Gastroesophageal sphincter (tissue), 4 donors: ENCODE data around the gene AHCTF1. TPM values are rescaled to one million over a fixed set of nuclear protein-coding genes. Genes with fewer than 3 reads are reported as not detected.

Source experiments
- ATAC-seq: fragments of 150-250 bp; one replicate; pipeline ENCODE4 v1.9.1; 2016; ENCODE audit warnings: mild to moderate bottlenecking, moderate library complexity
- H3K27ac ChIP-seq, 4 donors: fragments of 200-600 bp; sonication (generic) in 3 of 4; 1 replicate in 3 of 4; 2 replicates in 1 of 4; pipeline ENCODE4 v1.5.1; 2016 to 2019
- H3K27me3 ChIP-seq: fragments of 200-600 bp; sonication (generic); one replicate; pipeline ENCODE4 v1.5.1; 2019
- H3K36me3 ChIP-seq, 2 donors: fragments of 200-600 bp; sonication (generic); one replicate each; pipeline ENCODE4 v1.5.1; 2019; ENCODE audit warnings: control low read depth in 1 of 2
- H3K4me1 ChIP-seq, 3 donors: fragments of 200-600 bp; sonication (generic); 1 replicate in 2 of 3; 2 replicates in 1 of 3; pipeline ENCODE4 v1.5.1; 2016 to 2019; ENCODE audit warnings: control low read depth in 2 of 3
- H3K4me3 ChIP-seq, 2 donors: fragments of 200-600 bp; sonication (generic); one replicate each; pipeline ENCODE4 v1.5.1; 2019; ENCODE audit warnings: mild to moderate bottlenecking in 1 of 2, moderate library complexity in 1 of 2
- H3K9me3 ChIP-seq, 3 donors: fragments of 200-600 bp; sonication (generic); one replicate each; pipeline ENCODE4 v1.5.1; 2017 to 2019; ENCODE audit warnings: control low read depth in 2 of 3
- CTCF ChIP-seq, 4 experiments: fragments of 200-600 bp in 2 of 4; fragments of 450-650 bp in 2 of 4; sonication (generic) in 1 of 4; IDR thresholded peaks; one replicate each; pipeline ENCODE4 v1.5.1; 2017 to 2019; ENCODE audit warnings: antibody characterized with exemption in 4 of 4, mild to moderate bottlenecking in 2 of 4, moderate library complexity in 2 of 4
- EP300 ChIP-seq: sonication (generic); formaldehyde crosslinking; IDR thresholded peaks from one replicate; pipeline ENCODE4 v1.6.1; 2017; ENCODE audit warnings: antibody characterized with exemption, mild to moderate bottlenecking
- POLR2A ChIP-seq, 2 donors: fragments of 450-650 bp; IDR thresholded peaks; one replicate each; pipeline ENCODE4 v1.6.1; 2017; ENCODE audit warnings: antibody characterized with exemption in 2 of 2, mild to moderate bottlenecking in 2 of 2, moderate library complexity in 1 of 2
- POLR2AphosphoS5 ChIP-seq: sonication (generic); formaldehyde crosslinking; IDR thresholded peaks from one replicate; pipeline ENCODE4 v1.6.1; 2017; ENCODE audit warnings: antibody characterized with exemption
- WGBS, 2 donors: methylation state at CpG; one replicate each; pipeline ENCODE4 v1.1.5; 2018; ENCODE audit warnings: low coverage in 1 of 2; 5-methylcytosine and 5-hydroxymethylcytosine counted together
- total RNA-seq, 4 donors: library from RNA; depleted of rRNA; stranded (reverse); fragments of >200 nt; gene quantifications; one replicate each; pipeline ENCODE4 v1.1.0, GENCODE V29; 2016

Gene AHCTF1
- total RNA-seq, 4 donors from 2014 or later: 37.4 to 69.6 (median 45.2) TPM

GRCh38 chr1:246933893-246934292 lies 2.1 kb upstream of the AHCTF1 start:
- H3K4me1 ChIP-seq: peaks cover 0 to 24% (median 13%) of the 10 kb centered on the region in 3 donors
- no peak for TF ChIP-seq POLR2AphosphoS5
- TF ChIP-seq CTCF (IDR thresholded peaks at IDR 0.05): no peak
- no peak for TF ChIP-seq EP300
- no peak for TF ChIP-seq POLR2A (IDR thresholded peaks at IDR 0.05)
- WGBS, 2 donors: 63 to 73% methylated on average over 2 of the region's 2 CpGs
- H3K36me3 ChIP-seq: peaks cover 0 to 4% of the 10 kb centered on the region in 2 donors
- H3K9me3 ChIP-seq: no peaks in the 10 kb centered on the region
- H3K27me3 ChIP-seq: no peaks in the 10 kb centered on the region
- H3K27ac ChIP-seq: no peak overlapping the region
- ATAC-seq: no peak
- H3K4me3 ChIP-seq: no peak overlapping the region

- no peak for TF ChIP-seq CTCF (IDR thresholded peaks at IDR 0.05)
- no peak for TF ChIP-seq EP300
- TF ChIP-seq POLR2AphosphoS5: no peak
- TF ChIP-seq POLR2A (IDR thresholded peaks at IDR 0.05): no peak
- H3K27ac ChIP-seq: peak overlapping the region in 3 of 4 donors; percentile 97 to 99 (median 99)
- peak overlapping the region; percentile 72 to 99 for H3K4me3 ChIP-seq
- no peaks in the 10 kb centered on the region for H3K9me3 ChIP-seq
- 8 to 17% methylated on average over 6 to 8 of the region's 8 CpGs for WGBS, 2 donors
- H3K36me3 ChIP-seq: peaks cover 0 to 5% of the 10 kb centered on the region in 2 donors
- no peak for ATAC-seq
- H3K4me1 ChIP-seq: peaks cover 0 to 38% (median 14%) of the 10 kb centered on the region in 3 donors
- H3K27me3 ChIP-seq: no peaks in the 10 kb centered on the region
Observed at GRCh38 chr1:246932366-246932700, 585 bp upstream of the AHCTF1 start.

GRCh38 chr1:246930830-246931548 lies 759 bp downstream of the AHCTF1 start:
- WGBS, 2 donors: 0% methylated on average over 7 to 13 of the region's 76 CpGs
- peak; percentile 20 for ATAC-seq
- TF ChIP-seq POLR2A (IDR thresholded peaks at IDR 0.05) (no peak), CTCF (IDR thresholded peaks at IDR 0.05) (peak in 3 of 4 experiments; percentile 9 to 42 (median 18)), POLR2AphosphoS5 (peak; percentile 54), EP300 (no peak)
- peak overlapping the region; percentile 85 to 99 (median 98) for H3K27ac ChIP-seq
- H3K4me1 ChIP-seq: peaks cover 0 to 52% (median 14%) of the 10 kb centered on the region in 3 donors
- peak overlapping the region; percentile 72 to 99 for H3K4me3 ChIP-seq
- no peaks in the 10 kb centered on the region for H3K9me3 ChIP-seq
- H3K36me3 ChIP-seq: peaks cover 0 to 12% of the 10 kb centered on the region in 2 donors
- H3K27me3 ChIP-seq: no peaks in the 10 kb centered on the region

- peaks cover 0 to 12% of the 10 kb centered on the region in 2 donors for H3K36me3 ChIP-seq
- WGBS, 2 donors: 100% methylated on average over 2 to 5 of the region's 6 CpGs
- no peaks in the 10 kb centered on the region for H3K9me3 ChIP-seq
- H3K4me3 ChIP-seq: no peak overlapping the region
- peak overlapping the region in 1 of 4 donors; percentile 35 for H3K27ac ChIP-seq
- TF ChIP-seq EP300 (no peak), POLR2AphosphoS5 (no peak), CTCF (IDR thresholded peaks at IDR 0.05) (no peak), POLR2A (IDR thresholded peaks at IDR 0.05) (no peak)
- no peak for ATAC-seq
- peaks cover 0 to 92% (median 14%) of the 10 kb centered on the region in 3 donors for H3K4me1 ChIP-seq
- no peaks in the 10 kb centered on the region for H3K27me3 ChIP-seq
Observed at GRCh38 chr1:246925997-246926626, 5.6 kb downstream of the AHCTF1 start.
